HG02642 (cell line): ENCODE measurements around the gene MAL.
A peak's percentile ranks its signal among the peaks of the same experiment; 100 is the strongest.

Experiments
- ATAC-seq: cut with Tn5 transposase; IDR thresholded peaks from one replicate; pipeline ENCODE4 v1.9.1; 2021; ENCODE audit warnings: mild to moderate bottlenecking; ENCODE audit not compliant: unreplicated experiment, poor library complexity

MAL gene

GRCh38 chr2:95013726-95014125, 11.8 kb upstream of the MAL start:
- no peak for ATAC-seq

- ATAC-seq = no peak
Observed at GRCh38 chr2:95014126-95014708, 11.3 kb upstream of the MAL start.

GRCh38 chr2:95015261-95015912, 10.1 kb upstream of the MAL start:
- ATAC-seq = no peak

GRCh38 chr2:95016616-95017015, 8.9 kb upstream of the MAL start:
- no peak for ATAC-seq

- ATAC-seq = no peak
Observed at GRCh38 chr2:95017071-95017501, 8.4 kb upstream of the MAL start.

- no peak for ATAC-seq
Observed at GRCh38 chr2:95017836-95018235, 7.7 kb upstream of the MAL start.

GRCh38 chr2:95018301-95018700, 7.2 kb upstream of the MAL start:
- ATAC-seq = no peak

- no peak for ATAC-seq
Observed at GRCh38 chr2:95018861-95019550, 6.5 kb upstream of the MAL start.

- no peak for ATAC-seq
Observed at GRCh38 chr2:95019572-95019971, 5.9 kb upstream of the MAL start.

- no peak for ATAC-seq
Observed at GRCh38 chr2:95020275-95021022, 5.1 kb upstream of the MAL start.

- ATAC-seq = no peak
Observed at GRCh38 chr2:95021023-95021416, 4.5 kb upstream of the MAL start.

GRCh38 chr2:95021847-95022246, 3.7 kb upstream of the MAL start:
- ATAC-seq = no peak

- ATAC-seq = peak; percentile 86
Observed at GRCh38 chr2:95022309-95023221, 2.9 kb upstream of the MAL start.

- peak; percentile 34 for ATAC-seq
Observed at GRCh38 chr2:95023222-95023597, 2.3 kb upstream of the MAL start.

- ATAC-seq = no peak
Observed at GRCh38 chr2:95024371-95024770, 1.1 kb upstream of the MAL start.

GRCh38 chr2:95024960-95025405, 525 bp upstream of the MAL start:
- ATAC-seq = no peak

- ATAC-seq = no peak
Observed at GRCh38 chr2:95026471-95027368, 1.2 kb downstream of the MAL start.

- no peak for ATAC-seq
Observed at GRCh38 chr2:95027369-95027720, 1.8 kb downstream of the MAL start.

GRCh38 chr2:95029898-95030341, 4.4 kb downstream of the MAL start:
- ATAC-seq = no peak
